GM23248 (cell line): Measurements from ENCODE around the gene CCNY. TPM values are rescaled to one million over a fixed set of nuclear protein-coding genes. Genes with fewer than 3 reads are reported as not detected.

ENCODE experiments used
- DNase-seq: peaks from one replicate; pipeline ENCODE4 v3.0.0-alpha.2; 2015
- H2AFZ ChIP-seq: fragments of 200-600 bp; sonication (generic); 2 replicates; pipeline ENCODE4 v1.6.1; 2016; ENCODE audit warnings: antibody characterized with exemption
- H3F3A ChIP-seq: fragments of 200-600 bp; sonication (generic); 2 replicates; pipeline ENCODE4 v1.6.1; 2016; ENCODE audit warnings: mild to moderate bottlenecking, antibody characterized with exemption, mixed run types; ENCODE audit not compliant: insufficient read depth
- H3K27ac ChIP-seq: fragments of 200-600 bp; sonication (generic); 2 replicates; pipeline ENCODE4 v1.5.1; 2016; ENCODE audit warnings: mild to moderate bottlenecking
- H3K27me3 ChIP-seq: fragments of 200-600 bp; sonication (generic); replicated peaks from 2 replicates; pipeline ENCODE4 v1.6.1; 2016; ENCODE audit warnings: mild to moderate bottlenecking; ENCODE audit not compliant: insufficient read depth
- H3K36me3 ChIP-seq: fragments of 200-600 bp; sonication (generic); 2 replicates; pipeline ENCODE4 v1.6.1; 2016; ENCODE audit warnings: low read depth, mild to moderate bottlenecking
- H3K4me1 ChIP-seq: fragments of 200-600 bp; sonication (generic); 2 replicates; pipeline ENCODE4 v1.6.1; 2016; ENCODE audit warnings: mild to moderate bottlenecking; ENCODE audit not compliant: insufficient read depth
- H3K4me2 ChIP-seq: fragments of 200-600 bp; sonication (generic); one replicate; pipeline ENCODE4 v1.6.1; 2016; ENCODE audit warnings: mild to moderate bottlenecking; ENCODE audit not compliant: unreplicated experiment
- H3K4me3 ChIP-seq: fragments of 200-600 bp; sonication (generic); 2 replicates; pipeline ENCODE4 v1.5.1; 2016; ENCODE audit warnings: mild to moderate bottlenecking
- H3K79me2 ChIP-seq: fragments of 200-600 bp; sonication (generic); 2 replicates; pipeline ENCODE4 v1.6.1; 2016; ENCODE audit warnings: mild to moderate bottlenecking; ENCODE audit not compliant: insufficient read depth
- H3K9ac ChIP-seq: fragments of 200-600 bp; sonication (generic); 2 replicates; pipeline ENCODE4 v1.6.1; 2016; ENCODE audit warnings: mild to moderate bottlenecking
- H3K9me2 ChIP-seq: fragments of 200-600 bp; sonication (generic); 2 replicates; pipeline ENCODE4 v1.6.1; 2016; ENCODE audit warnings: mixed run types, mild to moderate bottlenecking, moderate library complexity; ENCODE audit not compliant: insufficient read depth
- H3K9me3 ChIP-seq: fragments of 200-600 bp; sonication (generic); one replicate; pipeline ENCODE4 v1.6.1; 2017; ENCODE audit warnings: low read depth
- H4K20me1 ChIP-seq: fragments of 200-600 bp; sonication (generic); 2 replicates; pipeline ENCODE4 v1.6.0; 2016; ENCODE audit not compliant: insufficient read depth
- EZH2 ChIP-seq: fragments of 200-600 bp; sonication (generic); IDR thresholded peaks from 2 replicates; pipeline ENCODE4 v1.6.1; 2018; ENCODE audit warnings: antibody characterized with exemption, mild to moderate bottlenecking; ENCODE audit not compliant: insufficient read depth, poor library complexity, severe bottlenecking
- EZH2phosphoT487 ChIP-seq: fragments of 200-600 bp; sonication (generic); IDR thresholded peaks from 2 replicates; pipeline ENCODE4 v1.6.1; 2018; ENCODE audit warnings: antibody characterized with exemption, moderate library complexity, mild to moderate bottlenecking, low read depth; ENCODE audit not compliant: insufficient read depth
- WGBS, 2 experiments: methylation state at CpG; one replicate each; pipeline ENCODE4 v1.1.6; 2015 to 2017; ENCODE audit warnings: low lambda C conversion rate in 2 of 2, low coverage in 1 of 2; ENCODE audit errors: missing lambda C conversion rate in 2 of 2; 5-methylcytosine and 5-hydroxymethylcytosine counted together
- in situ Hi-C: fragments of 300-500 bp; cut with MboI; formaldehyde crosslinking; loops from 2 replicates; pipeline ENCODE4 v1.15.0; 2020
- polyA plus RNA-seq: library from polyadenylated mRNA; unstranded; fragments of >200 nt; fragmentation: Nextera tagmentation; extraction: Ambion mirVana; gene quantifications from 2 replicates; pipeline ENCODE4 v1.2.1, GENCODE V29; 2016
- total RNA-seq: library from RNA; depleted of rRNA; stranded (reverse); fragments of >200 nt; shearing (Covaris generic); gene quantifications from 2 replicates; pipeline ENCODE4 v1.2.3, GENCODE V29; 2014

CCNY gene
- total and polyA plus RNA-seq, 2 experiments from 2014 or later: 12.8 to 70.4 TPM

- Histone ChIP-seq H3K9ac (no peak overlapping the region), H4K20me1 (no peaks in the 10 kb centered on the region), H3K36me3 (no peaks in the 10 kb centered on the region), H3K9me2 (no peaks in the 10 kb centered on the region), H3K9me3 (no peaks in the 10 kb centered on the region), H3K27me3 (no peaks in the 10 kb centered on the region; the same call in 1 of the 2 replicates), H3K4me2 (no peak overlapping the region), H3K27ac (no peak overlapping the region), H2AFZ (no peak overlapping the region), H3F3A (no peaks in the 10 kb centered on the region), H3K79me2 (no peaks in the 10 kb centered on the region), H3K4me1 (no peaks in the 10 kb centered on the region), H3K4me3 (no peak overlapping the region)
- WGBS, 2 experiments: 58 to 72% methylated on average over 2 of the region's 2 CpGs
- DNase-seq: no peak
- in situ Hi-C loops: no loop called here
- TF ChIP-seq EZH2 (no peak), EZH2phosphoT487 (no peak)
Observed at GRCh38 chr10:35600193-35600592, 263.9 kb downstream of the CCNY start.

DNA sequence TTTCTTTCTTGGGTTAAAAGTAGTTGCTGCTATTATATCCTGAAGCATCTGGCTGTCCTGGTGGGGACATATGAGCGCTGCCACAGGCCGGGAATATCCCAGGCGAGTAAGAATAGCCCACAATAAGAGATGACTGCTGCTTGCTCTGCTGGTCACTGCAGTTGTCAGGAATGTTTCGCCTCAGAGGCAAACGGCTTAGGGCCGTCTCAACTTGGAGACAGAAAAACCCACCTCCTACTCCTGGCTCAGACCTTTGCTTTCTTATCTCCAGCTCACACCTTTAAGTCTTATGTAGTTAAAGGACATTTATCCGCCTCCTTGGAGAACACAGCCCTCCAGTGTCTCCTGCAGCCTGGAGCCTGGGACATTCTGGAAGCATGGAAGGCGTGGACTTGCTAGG, 268.9 kb downstream of the CCNY start, which contains the start of gene GJD4:
GJD4 (plus strand) TSS at position 151 of the 400 bp plus-strand sequence; CDS start at position 378, 227 bp downstream.
- Histone ChIP-seq H3K36me3 (no peaks in the 10 kb centered on the region), H2AFZ (no peak within 1 kb of the TSS), H3K27ac (no peak within 1 kb of the TSS), H4K20me1 (no peaks in the 10 kb centered on the region), H3K79me2 (no peaks in the 10 kb centered on the region), H3K9ac (no peak within 1 kb of the TSS), H3K4me3 (no peak within 1 kb of the TSS), H3K27me3 (no peaks in the 10 kb centered on the region; the same call in 1 of the 2 replicates), H3K9me3 (no peaks in the 10 kb centered on the region), H3F3A (no peaks in the 10 kb centered on the region), H3K4me2 (no peak within 1 kb of the TSS), H3K9me2 (no peaks in the 10 kb centered on the region), H3K4me1 (peaks cover 7% of the 10 kb centered on the region)
- in situ Hi-C loops: no loop called here
- DNase-seq: no peak
- WGBS, 2 experiments: 68 to 69% methylated on average over 8 of the region's 8 CpGs
- TF ChIP-seq EZH2phosphoT487 (no peak), EZH2 (no peak)

- Histone ChIP-seq H2AFZ (no peak overlapping the region), H3K27ac (no peak overlapping the region), H3K9ac (no peak overlapping the region), H4K20me1 (no peaks in the 10 kb centered on the region), H3K9me2 (no peaks in the 10 kb centered on the region), H3K4me3 (no peak overlapping the region), H3K27me3 (no peaks in the 10 kb centered on the region; the same call in 1 of the 2 replicates), H3K79me2 (no peaks in the 10 kb centered on the region), H3K4me2 (no peak overlapping the region), H3K36me3 (no peaks in the 10 kb centered on the region), H3F3A (no peaks in the 10 kb centered on the region), H3K9me3 (no peaks in the 10 kb centered on the region), H3K4me1 (peaks cover 7% of the 10 kb centered on the region)
- in situ Hi-C loops: no loop called here
- TF ChIP-seq EZH2: no peak
- TF ChIP-seq EZH2phosphoT487: no peak
- peak; percentile 24 for DNase-seq
- WGBS, 2 experiments: 28 to 29% methylated on average over 6 of the region's 6 CpGs
Observed at GRCh38 chr10:35606430-35606829, 270.1 kb downstream of the CCNY start.

DNA sequence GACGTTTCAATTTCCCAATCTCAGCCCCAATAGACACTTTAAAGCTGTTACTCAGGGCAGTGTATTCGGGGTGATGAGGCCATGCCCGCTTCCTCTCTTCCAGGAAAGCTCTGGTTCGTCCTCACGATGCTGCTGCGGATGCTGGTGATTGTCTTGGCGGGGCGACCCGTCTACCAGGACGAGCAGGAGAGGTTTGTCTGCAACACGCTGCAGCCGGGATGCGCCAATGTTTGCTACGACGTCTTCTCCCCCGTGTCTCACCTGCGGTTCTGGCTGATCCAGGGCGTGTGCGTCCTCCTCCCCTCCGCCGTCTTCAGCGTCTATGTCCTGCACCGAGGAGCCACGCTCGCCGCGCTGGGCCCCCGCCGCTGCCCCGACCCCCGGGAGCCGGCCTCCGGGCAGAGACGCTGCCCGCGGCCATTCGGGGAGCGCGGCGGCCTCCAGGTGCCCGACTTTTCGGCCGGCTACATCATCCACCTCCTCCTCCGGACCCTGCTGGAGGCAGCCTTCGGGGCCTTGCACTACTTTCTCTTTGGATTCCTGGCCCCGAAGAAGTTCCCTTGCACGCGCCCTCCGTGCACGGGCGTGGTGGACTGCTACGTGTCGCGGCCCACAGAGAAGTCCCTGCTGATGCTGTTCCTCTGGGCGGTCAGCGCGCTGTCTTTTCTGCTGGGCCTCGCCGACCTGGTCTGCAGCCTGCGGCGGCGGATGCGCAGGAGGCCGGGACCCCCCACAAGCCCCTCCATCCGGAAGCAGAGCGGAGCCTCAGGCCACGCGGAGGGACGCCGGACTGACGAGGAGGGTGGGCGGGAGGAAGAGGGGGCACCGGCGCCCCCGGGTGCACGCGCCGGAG, 271.4 kb downstream of the CCNY start:
- Histone ChIP-seq H3F3A (no peaks in the 10 kb centered on the region), H4K20me1 (no peaks in the 10 kb centered on the region), H2AFZ (peak overlapping the region; percentile 88), H3K79me2 (no peaks in the 10 kb centered on the region), H3K9me2 (no peaks in the 10 kb centered on the region), H3K36me3 (no peaks in the 10 kb centered on the region), H3K9me3 (no peaks in the 10 kb centered on the region), H3K9ac (peak overlapping the region; percentile 54), H3K27ac (no peak overlapping the region), H3K27me3 (no peaks in the 10 kb centered on the region; the same call in 1 of the 2 replicates), H3K4me3 (peak overlapping the region; percentile 71), H3K4me2 (peak overlapping the region; percentile 71), H3K4me1 (peaks cover 7% of the 10 kb centered on the region)
- TF ChIP-seq EZH2phosphoT487: no peak
- no peak for TF ChIP-seq EZH2
- 15% methylated on average over 59 to 72 of the region's 78 CpGs for WGBS, 2 experiments
- in situ Hi-C loops: no loop called here
- DNase-seq: peak; percentile 54
